Fibroblast of lung (primary cell): ENCODE results near the gene REV1. TPM values are rescaled to one million over a fixed set of nuclear protein-coding genes. Genes with fewer than 3 reads are reported as not detected.

Experiments
- DNase-seq, 2 donors: peaks; one replicate each; pipeline versions ENCODE4 v3.0.0 to v3.0.0-alpha.2; 2010; ENCODE audit warnings: low read depth in 2 of 2
- H2AFZ ChIP-seq: 2 replicates; pipeline ENCODE4 v1.5.1; 2012; ENCODE audit warnings: low read length, control low read depth, inconsistent platforms
- H3K27ac ChIP-seq: 2 replicates; pipeline ENCODE4 v1.5.1; 2011; ENCODE audit warnings: low read length, control low read depth; ENCODE audit not compliant: insufficient read depth
- H3K27me3 ChIP-seq: 2 replicates; pipeline ENCODE4 v1.5.1; 2011; ENCODE audit warnings: mild to moderate bottlenecking, low read length; ENCODE audit not compliant: control insufficient read depth, insufficient read depth
- H3K36me3 ChIP-seq: 2 replicates; pipeline ENCODE4 v1.5.1; 2011; ENCODE audit warnings: low read length; ENCODE audit not compliant: control insufficient read depth, insufficient read depth
- H3K4me1 ChIP-seq: 2 replicates; pipeline ENCODE4 v1.5.1; 2011; ENCODE audit warnings: low read length; ENCODE audit not compliant: control insufficient read depth, insufficient read depth; ENCODE audit errors: extremely low read depth
- H3K4me2 ChIP-seq: 2 replicates; pipeline ENCODE4 v1.5.1; 2011; ENCODE audit warnings: low read length, control low read depth; ENCODE audit not compliant: insufficient read depth; ENCODE audit errors: extremely low read depth
- H3K4me3 ChIP-seq, 4 experiments: fragments of 200-600 bp in 1 of 4; sonication (generic) in 1 of 4; replicated peaks in 1 of 4; 2 replicates each; pipeline ENCODE4 v1.5.1; 2011 to 2016; ENCODE audit warnings: low read length in 4 of 4, low read depth in 3 of 4, mild to moderate bottlenecking in 3 of 4, control low read depth in 2 of 4, inconsistent platforms in 1 of 4, mixed read lengths in 1 of 4; ENCODE audit not compliant: insufficient read depth in 1 of 4; ENCODE audit errors: control extremely low read depth in 1 of 4
- H3K79me2 ChIP-seq: 2 replicates; pipeline ENCODE4 v1.5.1; 2012; ENCODE audit warnings: mild to moderate bottlenecking, low read length, inconsistent platforms; ENCODE audit not compliant: control insufficient read depth, insufficient read depth
- H3K9ac ChIP-seq: 2 replicates; pipeline ENCODE4 v1.5.1; 2011; ENCODE audit warnings: mild to moderate bottlenecking, low read length, control low read depth; ENCODE audit not compliant: insufficient read depth
- H3K9me3 ChIP-seq: 2 replicates; pipeline ENCODE4 v1.5.1; 2012; ENCODE audit warnings: low read depth, low read length; ENCODE audit not compliant: control insufficient read depth, insufficient read depth
- H4K20me1 ChIP-seq: 2 replicates; pipeline ENCODE4 v1.5.1; 2011; ENCODE audit warnings: low read length; ENCODE audit not compliant: control insufficient read depth, insufficient read depth; ENCODE audit errors: extremely low read depth
- CTCF ChIP-seq, 2 donors: IDR thresholded peaks in 1 of 2; conservative IDR thresholded peaks in 1 of 2; 1 replicate in 1 of 2; 2 replicates in 1 of 2; pipeline ENCODE4 v1.5.1; 2011 to 2012; ENCODE audit warnings: low read length in 2 of 2, control low read depth in 1 of 2, inconsistent platforms in 1 of 2, low read depth in 1 of 2, mild to moderate bottlenecking in 1 of 2
- EZH2 ChIP-seq: IDR thresholded peaks from 2 replicates; pipeline ENCODE4 v1.5.1; 2012; ENCODE audit warnings: low read length, control low read depth, mild to moderate bottlenecking; ENCODE audit errors: missing control alignments
- polyA plus RNA-seq, 2 donors: library from polyadenylated mRNA; depleted of rRNA in 1 of 2; stranded (reverse) in 1 of 2; unstranded in 1 of 2; fragments of >200 nt; gene quantifications; 2 replicates each; pipeline ENCODE4 v1.2.1, GENCODE V29; 2011 to 2012; ENCODE audit warnings: missing spikeins in 1 of 2
- total RNA-seq: library from RNA; depleted of rRNA; stranded (reverse); fragments of >200 nt; gene quantifications from 2 replicates; pipeline ENCODE4 v1.2.1, GENCODE V29; 2014

The REV1 gene
- total and polyA plus RNA-seq, 2 donors (not counting 1 experiment from before 2014, with no cell fraction given) = 19.3 to 39.3 TPM

GRCh38 chr2:99461828-99462483 lies 27.9 kb downstream of the REV1 start:
- H3K27ac ChIP-seq = no peak overlapping the region
- no peak overlapping the region for H2AFZ ChIP-seq
- H3K9me3 ChIP-seq = no peaks in the 10 kb centered on the region
- H3K4me1 ChIP-seq = no peaks in the 10 kb centered on the region
- DNase-seq = no peak
- TF ChIP-seq EZH2 (no peak), CTCF (conservative IDR thresholded peaks at IDR 0.05 in 1 of 2, IDR thresholded peaks at IDR 0.05 in 1 of 2; ENCODE audit: low read depth in 1 of 2, low read length in 2 of 2) (no peak)
- no peak overlapping the region for H3K9ac ChIP-seq
- no peak overlapping the region for H3K4me3 ChIP-seq
- H4K20me1 ChIP-seq = no peaks in the 10 kb centered on the region
- no peak overlapping the region for H3K4me2 ChIP-seq
- H3K36me3 ChIP-seq = peaks cover 3% of the 10 kb centered on the region
- no peaks in the 10 kb centered on the region for H3K27me3 ChIP-seq
- H3K79me2 ChIP-seq = peaks cover 4% of the 10 kb centered on the region

- H3K36me3 ChIP-seq = peaks cover 3% of the 10 kb centered on the region
- H3K27ac ChIP-seq = no peak overlapping the region
- DNase-seq = no peak
- no peaks in the 10 kb centered on the region for H4K20me1 ChIP-seq
- H3K4me2 ChIP-seq = no peak overlapping the region
- no peak overlapping the region for H3K4me3 ChIP-seq
- no peaks in the 10 kb centered on the region for H3K79me2 ChIP-seq
- H3K9me3 ChIP-seq = no peaks in the 10 kb centered on the region
- TF ChIP-seq CTCF (conservative IDR thresholded peaks at IDR 0.05 in 1 of 2, IDR thresholded peaks at IDR 0.05 in 1 of 2; ENCODE audit: low read depth in 1 of 2, low read length in 2 of 2) (no peak), EZH2 (no peak)
- H2AFZ ChIP-seq = no peak overlapping the region
- no peak overlapping the region for H3K9ac ChIP-seq
- no peaks in the 10 kb centered on the region for H3K27me3 ChIP-seq
- H3K4me1 ChIP-seq = no peaks in the 10 kb centered on the region
Observed at GRCh38 chr2:99458529-99458928, 31.3 kb downstream of the REV1 start.

DNA sequence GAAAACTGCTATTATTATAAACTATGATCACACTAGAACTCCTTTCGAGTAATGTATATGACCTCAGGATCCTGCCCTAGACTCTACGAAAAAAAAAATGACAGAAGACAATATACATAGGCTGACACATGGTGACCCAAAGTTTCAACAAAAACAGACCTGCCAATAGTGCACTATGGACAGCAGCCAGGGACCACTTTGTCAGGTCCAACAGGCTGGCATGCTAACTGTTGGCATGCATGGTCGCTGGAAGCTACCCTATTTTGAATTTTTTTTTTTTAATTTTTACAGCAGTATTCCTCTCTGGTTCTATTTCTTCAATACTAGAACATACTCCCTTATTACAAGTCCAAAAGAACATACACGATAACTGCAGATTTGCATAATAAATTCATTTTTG lies 38.1 kb downstream of the REV1 start:
- Histone ChIP-seq H3K27ac (no peak overlapping the region), H3K9ac (no peak overlapping the region), H2AFZ (no peak overlapping the region), H3K27me3 (no peaks in the 10 kb centered on the region), H4K20me1 (no peaks in the 10 kb centered on the region), H3K9me3 (no peaks in the 10 kb centered on the region), H3K36me3 (peaks cover 1% of the 10 kb centered on the region), H3K4me2 (no peak overlapping the region), H3K79me2 (no peaks in the 10 kb centered on the region), H3K4me3 (no peak overlapping the region), H3K4me1 (no peaks in the 10 kb centered on the region)
- TF ChIP-seq CTCF (conservative IDR thresholded peaks at IDR 0.05 in 1 of 2, IDR thresholded peaks at IDR 0.05 in 1 of 2; ENCODE audit: low read depth in 1 of 2, low read length in 2 of 2) = no peak
- TF ChIP-seq EZH2 = no peak
- no peak for DNase-seq
